HG02759 (cell line): Measurements from ENCODE around the gene CPED1.
"Not testable (repeated sequence)": the region's sequence is repeated elsewhere in the genome, so short reads cannot be mapped to it uniquely, and the experiment has no call there.

Experiments used
- ATAC-seq: cut with Tn5 transposase; IDR thresholded peaks from one replicate; pipeline ENCODE4 v1.9.1; 2021; ENCODE audit warnings: mild to moderate bottlenecking, moderate library complexity; ENCODE audit not compliant: unreplicated experiment

The CPED1 gene

DNA sequence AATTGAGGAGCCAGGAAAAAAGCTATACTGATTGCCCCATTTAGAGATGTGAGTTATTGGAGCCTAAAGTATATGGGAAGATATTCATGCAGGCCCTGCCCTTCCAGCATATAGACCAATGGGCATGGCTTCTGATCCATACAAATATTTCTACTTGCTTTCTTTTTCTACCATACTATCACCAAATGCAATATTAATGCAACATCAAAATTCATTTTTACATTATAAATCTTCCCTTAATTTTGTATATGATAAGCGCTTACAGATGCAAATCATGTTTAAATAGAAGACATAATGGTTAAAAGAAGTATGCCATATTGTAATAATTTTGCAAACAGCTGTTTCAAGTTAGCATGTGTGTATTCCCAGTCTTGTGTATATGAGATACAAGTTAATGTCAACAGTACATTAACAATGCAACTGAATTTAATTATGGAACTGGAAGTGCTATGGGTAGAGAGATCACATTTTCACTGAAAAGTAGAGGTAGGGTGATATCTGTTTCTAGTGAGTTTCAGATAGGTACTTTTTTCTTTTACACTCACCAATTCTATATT, 315.7 kb downstream of the CPED1 start:
- no peak for ATAC-seq

DNA sequence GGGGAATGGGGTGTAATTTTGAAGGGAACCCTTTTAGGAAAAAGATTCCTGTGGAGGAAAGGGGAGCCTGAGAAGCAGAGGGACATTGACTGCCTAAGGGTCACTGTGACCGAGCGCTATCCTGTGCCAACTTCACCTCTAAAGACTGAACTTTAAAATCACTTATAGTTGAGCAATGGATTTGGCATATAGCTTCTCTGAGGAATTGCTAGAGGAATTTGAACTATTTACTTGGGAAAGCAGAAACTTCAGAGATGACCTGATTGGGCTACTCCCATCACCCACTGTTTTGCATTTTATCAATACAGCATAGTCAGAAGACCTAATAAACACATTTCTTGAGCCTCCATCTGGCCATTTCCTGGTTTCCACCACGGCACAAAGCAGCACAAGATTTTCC, 316.6 kb downstream of the CPED1 start:
- no peak for ATAC-seq

GRCh38 chr7:121306565-121306964, 318.1 kb downstream of the CPED1 start:
- no peak for ATAC-seq

GRCh38 chr7:121307021-121307574, 318.6 kb downstream of the CPED1 start:
- no peak for ATAC-seq

DNA sequence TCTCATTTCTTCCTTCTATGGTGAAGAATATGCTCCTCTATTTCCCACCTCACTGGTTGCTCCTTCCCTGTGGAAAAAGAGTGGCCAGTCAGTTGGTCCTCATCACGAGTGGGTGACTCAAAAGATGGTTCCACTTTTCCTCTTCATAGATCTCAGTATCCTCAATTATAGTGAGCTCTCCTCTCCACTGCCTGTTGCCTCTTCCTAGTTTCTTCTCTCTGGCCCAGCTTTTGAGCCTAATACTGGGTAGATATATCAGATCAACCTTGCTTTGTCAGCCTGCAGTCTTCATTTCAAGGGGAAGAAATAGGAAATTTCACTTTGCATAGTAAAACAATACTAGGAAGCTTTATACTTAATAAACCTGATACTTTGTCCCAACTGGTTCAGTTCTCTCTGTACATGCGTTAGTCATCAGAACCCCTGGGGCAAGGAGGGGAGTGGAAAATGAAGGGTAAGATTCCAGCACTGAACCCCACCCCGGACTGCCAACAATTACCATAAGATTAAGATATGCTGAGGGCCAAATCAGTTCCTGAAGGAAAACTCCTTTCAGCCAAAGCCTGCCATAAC, 324.8 kb downstream of the CPED1 start:
- ATAC-seq = no peak

DNA sequence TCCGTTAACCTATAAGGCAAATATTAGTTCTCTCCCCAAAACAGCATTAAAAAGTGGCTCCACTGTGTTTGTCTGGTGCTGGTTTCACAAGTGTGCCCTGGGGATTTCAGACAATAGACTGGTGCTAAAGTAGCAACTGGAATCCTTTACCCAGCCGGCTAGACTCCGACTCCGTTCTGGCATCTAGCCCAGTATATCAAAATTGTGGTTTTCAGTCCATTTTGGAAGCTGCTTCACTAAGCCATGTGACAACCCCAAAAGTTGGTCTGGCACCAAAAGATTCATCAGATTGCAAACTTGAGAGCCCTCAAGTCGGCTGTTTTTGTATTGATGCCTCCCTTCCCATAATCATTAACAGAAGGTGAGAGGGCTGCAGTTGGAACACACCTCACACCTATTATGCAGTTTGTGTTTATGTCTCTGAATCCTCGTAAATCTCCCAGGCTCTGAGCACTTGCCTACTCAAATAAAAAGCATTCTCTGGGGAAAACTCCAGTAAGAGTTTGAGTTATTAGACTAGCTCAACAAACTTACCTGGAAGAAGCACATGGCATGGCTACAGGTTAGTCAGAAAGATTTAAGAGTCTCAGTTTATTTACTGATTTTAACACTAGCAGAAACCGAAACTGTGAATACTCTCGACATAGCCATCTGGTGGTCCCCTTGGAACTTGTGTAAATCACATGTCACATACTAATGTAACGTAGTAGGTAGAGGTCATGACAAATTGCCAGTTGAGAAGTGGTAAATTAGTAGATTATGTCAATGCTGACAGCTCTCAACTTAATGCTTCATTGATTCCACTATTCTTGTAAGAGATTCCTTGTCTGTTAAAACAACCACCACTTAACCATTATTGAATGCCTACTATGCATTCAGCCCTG, 325.5 kb downstream of the CPED1 start:
- peak; percentile 81 for ATAC-seq

DNA sequence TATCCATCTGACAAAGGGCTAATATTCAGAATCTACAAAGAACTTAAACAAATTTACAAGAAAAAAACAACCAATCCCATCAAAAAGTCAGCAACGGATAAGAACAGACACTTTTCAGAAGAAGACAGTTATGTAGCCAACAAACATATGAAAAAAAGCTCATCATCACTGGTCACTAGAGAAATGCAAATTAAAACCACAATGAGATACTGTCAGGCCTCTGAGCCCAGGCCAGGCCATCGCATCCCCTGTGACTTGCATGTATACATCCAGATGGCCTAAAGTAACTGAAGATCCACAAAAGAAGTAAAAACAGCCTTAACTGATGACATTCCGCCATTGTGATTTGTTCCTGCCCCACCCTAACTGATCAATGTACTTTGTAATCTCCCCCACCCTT, 326.7 kb downstream of the CPED1 start:
- not testable (repeated sequence) for ATAC-seq

DNA sequence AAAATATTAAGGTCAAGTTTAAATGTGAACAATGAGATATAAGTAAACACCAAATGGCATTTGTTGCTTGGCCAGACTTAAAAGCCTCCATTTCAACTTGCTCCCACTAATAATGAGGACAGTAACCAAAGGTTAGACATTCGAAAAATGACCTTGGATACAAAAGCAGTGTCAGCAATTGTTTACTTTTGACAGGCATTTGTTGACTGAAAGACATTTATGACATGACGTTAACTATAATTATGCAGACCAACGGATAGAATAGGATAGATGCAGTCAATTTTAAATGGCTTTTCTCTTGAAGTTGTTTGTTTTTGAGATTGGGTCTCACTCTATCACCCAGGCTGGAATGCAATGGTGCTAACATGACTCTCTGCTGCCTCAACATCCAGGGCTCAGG, 333.9 kb downstream of the CPED1 start:
- ATAC-seq = no peak

DNA sequence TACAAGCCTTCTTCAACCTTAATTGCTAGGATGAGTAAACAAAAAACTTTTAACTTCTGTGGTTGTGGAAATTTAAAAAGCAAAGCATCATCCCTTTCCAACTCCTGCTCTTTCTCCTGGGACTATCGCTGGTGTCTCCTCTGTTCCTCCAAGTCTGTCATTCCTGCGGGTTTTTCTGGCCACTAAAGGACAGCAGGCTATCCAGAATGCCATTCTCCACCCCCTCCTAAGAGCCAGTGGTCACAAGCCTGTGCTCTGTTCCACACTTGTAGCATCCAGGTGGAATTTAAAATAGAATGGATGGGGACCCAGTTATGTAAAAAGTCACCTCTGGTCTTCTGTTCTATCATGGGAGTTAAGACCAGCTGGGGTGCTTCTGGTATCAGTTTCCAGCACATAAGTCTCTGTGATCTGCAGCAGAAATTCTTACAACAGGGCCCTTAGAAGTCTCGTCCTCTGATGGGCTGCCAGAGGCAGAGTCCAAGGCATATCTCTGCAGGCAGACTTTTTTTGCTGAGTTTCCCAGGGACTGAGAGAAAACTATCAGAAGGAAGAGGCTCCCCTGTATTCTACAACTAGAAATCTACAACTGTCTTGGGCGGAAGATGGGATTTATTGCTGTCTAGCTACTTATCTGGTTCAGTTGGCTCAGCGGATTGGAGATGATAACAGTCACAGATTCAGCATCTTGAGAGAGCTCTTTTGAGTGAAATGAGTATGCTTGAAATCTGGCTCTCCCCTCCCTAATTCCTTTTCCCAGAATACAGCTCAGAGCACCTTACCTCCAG, 335.2 kb downstream of the CPED1 start:
- ATAC-seq = no peak

GRCh38 chr7:121327671-121328070, 339.2 kb downstream of the CPED1 start:
- ATAC-seq = no peak

GRCh38 chr7:121328508-121329190, 340.1 kb downstream of the CPED1 start, which contains the start of gene WNT16:
Gene WNT16, plus strand, starts transcription at chr7:121329000. Its CDS starts 293 bp downstream, at chr7:121329293.
- ATAC-seq = no peak

DNA sequence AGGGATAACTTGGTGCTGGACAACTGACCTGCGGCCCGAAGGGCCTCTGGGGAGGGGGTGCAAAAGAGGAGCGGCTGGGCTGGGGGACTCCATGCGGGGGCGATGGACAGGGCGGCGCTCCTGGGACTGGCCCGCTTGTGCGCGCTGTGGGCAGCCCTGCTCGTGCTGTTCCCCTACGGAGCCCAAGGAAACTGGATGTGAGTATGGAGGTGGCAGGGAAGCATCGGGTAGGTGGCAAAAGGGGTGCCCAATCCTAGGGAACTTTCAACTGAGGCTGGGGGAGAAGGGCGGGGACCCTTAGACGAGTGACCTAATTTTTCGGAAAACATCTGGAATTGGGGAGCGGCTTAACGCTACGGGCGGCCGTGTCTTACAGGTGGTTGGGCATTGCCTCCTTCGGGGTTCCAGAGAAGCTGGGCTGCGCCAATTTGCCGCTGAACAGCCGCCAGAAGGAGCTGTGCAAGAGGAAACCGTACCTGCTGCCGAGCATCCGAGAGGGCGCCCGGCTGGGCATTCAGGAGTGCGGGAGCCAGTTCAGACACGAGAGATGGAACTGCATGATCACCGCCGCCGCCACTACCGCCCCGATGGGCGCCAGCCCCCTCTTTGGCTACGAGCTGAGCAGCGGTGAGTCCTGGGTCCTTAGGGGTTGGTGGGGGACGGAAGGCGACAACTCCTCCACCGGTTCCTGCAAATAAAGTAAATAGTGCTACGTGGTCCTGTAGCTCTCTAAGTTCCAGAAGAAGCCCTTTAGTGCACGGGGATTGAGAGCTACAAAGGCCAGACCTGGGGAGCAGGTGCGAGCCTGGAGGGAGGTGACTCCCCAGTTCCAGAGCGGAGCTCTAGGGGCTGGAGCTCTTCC, 340.9 kb downstream of the CPED1 start:
- peak; percentile 71 for ATAC-seq

- peak; percentile 22 for ATAC-seq
These were observed 341.7 kb downstream of the CPED1 start for GRCh38 chr7:121330053-121330833.

GRCh38 chr7:121331048-121331447, 342.5 kb downstream of the CPED1 start:
- ATAC-seq = no peak

GRCh38 chr7:121331574-121331973, 343.1 kb downstream of the CPED1 start:
- ATAC-seq = no peak

DNA sequence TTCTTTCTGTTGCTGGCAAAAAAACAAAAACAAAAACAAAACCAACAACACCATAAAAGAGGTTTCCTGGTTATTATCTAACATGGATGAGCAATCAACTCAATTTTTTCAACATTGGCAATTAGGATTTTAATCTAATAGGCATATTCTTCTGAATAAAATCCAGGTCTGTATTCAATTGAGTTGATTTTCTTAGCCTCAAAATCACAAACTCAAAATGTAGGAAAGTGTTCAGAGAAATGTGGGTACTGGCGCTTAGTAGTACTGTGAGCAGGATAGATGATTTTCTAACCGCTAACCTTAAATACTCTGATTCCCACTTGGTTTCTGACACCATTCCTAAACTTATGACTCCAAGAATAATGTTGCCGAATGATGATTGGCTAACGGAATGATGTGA, 345.9 kb downstream of the CPED1 start:
- no peak for ATAC-seq

- ATAC-seq = no peak
These were observed 346.6 kb downstream of the CPED1 start for GRCh38 chr7:121334875-121335648.

GRCh38 chr7:121336579-121336978, 348.1 kb downstream of the CPED1 start:
- no peak for ATAC-seq
